H7 (cell line): ENCODE data around the gene DAB2IP. TPM values are rescaled to one million over a fixed set of nuclear protein-coding genes. Genes with fewer than 3 reads are reported as not detected.

Experiments
- total RNA-seq: library from RNA; depleted of rRNA; stranded (reverse); fragments of >200 nt; shearing (Covaris generic); gene quantifications from 2 replicates; pipeline ENCODE4 v1.2.3, GENCODE V29; 2014; rRNA removed

Gene DAB2IP
- total RNA-seq, 1 experiment from 2014 or later, result 24.1 TPM

Other genes starting within 250 kb of the DAB2IP start
- not detected in 2 replicates for gene GGTA1, start 151.8 kb upstream of the DAB2IP start, total RNA-seq